Sigmoid colon (tissue), 4 donors: ENCODE data around the gene NTNG2.

ENCODE experiments used
- CTCF ChIP-seq, 4 experiments: fragments of 450-650 bp in 3 of 4; fragments of 200-600 bp in 1 of 4; IDR thresholded peaks; one replicate each; pipeline ENCODE4 v1.5.1; 2016 to 2019; ENCODE audit warnings: antibody characterized with exemption in 4 of 4, mild to moderate bottlenecking in 3 of 4, moderate library complexity in 2 of 4
- EP300 ChIP-seq, 4 donors: sonication (generic); formaldehyde crosslinking; IDR thresholded peaks; one replicate each; pipeline ENCODE4 v1.6.1; 2017; ENCODE audit warnings: antibody characterized with exemption in 4 of 4
- POLR2A ChIP-seq, 2 donors: fragments of 450-650 bp; IDR thresholded peaks; one replicate each; pipeline ENCODE4 v1.6.1; 2016; ENCODE audit warnings: antibody characterized with exemption in 2 of 2, mild to moderate bottlenecking in 2 of 2, moderate library complexity in 2 of 2
- POLR2AphosphoS5 ChIP-seq, 4 donors: sonication (generic); formaldehyde crosslinking; IDR thresholded peaks; one replicate each; pipeline ENCODE4 v1.6.1; 2017; ENCODE audit warnings: antibody characterized with exemption in 4 of 4

GRCh38 chr9:132204883-132205282 is 43.0 kb downstream of the NTNG2 start:
- TF ChIP-seq CTCF (IDR thresholded peaks at IDR 0.05), result no peak
- TF ChIP-seq POLR2AphosphoS5 (IDR thresholded peaks at IDR 0.05), result no peak
- TF ChIP-seq POLR2A (IDR thresholded peaks at IDR 0.05), result no peak
- no peak for TF ChIP-seq EP300 (IDR thresholded peaks at IDR 0.05)
